Pancreas (tissue), 10 donors: ENCODE data around the gene MED25. TPM values are rescaled to one million over a fixed set of nuclear protein-coding genes. Genes with fewer than 3 reads are reported as not detected.

ENCODE experiments used
- ATAC-seq, 4 donors: fragments of 200-7000 bp; cut with Tn5 transposase; one replicate each; pipeline versions ENCODE4 v1.8.0 to v1.9.1; 2020; ENCODE audit warnings: mild to moderate bottlenecking in 4 of 4, moderate library complexity in 4 of 4
- DNase-seq, 6 donors: peaks; one replicate each; pipeline ENCODE4 v3.0.0-alpha.2; 2020
- FAIRE-seq: peaks from 2 replicates; lab custom pipeline; 2012; peaks lifted over from hg19 to GRCh38; lab: Jason Lieb, UNC
- H3K27ac ChIP-seq, 4 donors: fragments of 200-600 bp; sonication (generic); 1 replicate in 3 of 4; 2 replicates in 1 of 4; pipeline versions ENCODE4 v1.5.0 to v1.8.0; 2020
- H3K27me3 ChIP-seq, 4 donors: fragments of 200-600 bp; one replicate each; pipeline ENCODE4 v1.8.0; 2021
- H3K36me3 ChIP-seq, 3 donors: fragments of 200-600 bp; sonication (generic) in 1 of 3; one replicate each; pipeline versions ENCODE4 v1.5.0 to v1.8.0; 2020 to 2021
- H3K4me1 ChIP-seq, 3 donors: fragments of 200-600 bp; one replicate each; pipeline ENCODE4 v1.8.0; 2021
- H3K4me3 ChIP-seq, 4 donors: fragments of 200-600 bp; sonication (generic) in 2 of 4; one replicate each; pipeline versions ENCODE4 v1.5.0 to v1.8.0; 2020 to 2021
- H3K9me3 ChIP-seq, 4 donors: fragments of 200-600 bp; one replicate each; pipeline ENCODE4 v1.8.0; 2021
- WGBS, 2 donors: extraction: QIAGEN DNeasy Blood & Tissue Kit; methylation state at CpG; one replicate each; pipeline ENCODE4 v1.1.7; 2013; 5-methylcytosine and 5-hydroxymethylcytosine counted together
- intact Hi-C, 3 donors: fragments of 100-400 bp; cut with DNase I; formaldehyde crosslinking; loops; one replicate each; pipeline versions ENCODE4 v1.11.1 to v1.14.2; 2022
- polyA plus RNA-seq, 2 donors: library from polyadenylated mRNA; stranded (reverse); fragments of 200-250 nt; gene quantifications; one replicate each; pipeline ENCODE4 v1.2.3, GENCODE V29; 2013
- total RNA-seq, 6 donors: library from RNA; stranded (reverse); fragmentation: NEBNext Ultra II Directional in 4 of 6; extraction: Animal tissue kit (Norgen Biotek cat#: 25700) in 4 of 6; gene quantifications; one replicate each; pipeline versions ENCODE4 v1.2.1 to v1.2.4, GENCODE V29; 2021 to 2023
- TF ChIP-seq, protein P1 (sequence below), 4 donors: fragments of 200-600 bp; sonication (generic) in 3 of 4; IDR thresholded peaks; one replicate each; pipeline versions ENCODE4 v1.5.0 to v1.8.0; 2021; ENCODE audit warnings: antibody characterized with exemption in 4 of 4
- donor health status: healthy with polysubstance abuse.
- donor health status: DM: no; HTN: no; CAD: no; lungs with moderate emphysema.
- donor health status: DM: no; HTN: no; CAD: no.
- donor health status: control.
- donor health status: control.
- donor health status: Bipolar disorder and iron deficiency.
- donor health status: DM: yes; HTN: yes; CAD: no.
- donor health status: DM: no; HTN: no; CAD: no.
- donor health status: DM: no; HTN: no; CAD: no.
- donor health status: DM: yes; HTN: yes; CAD: no.

Gene MED25
- total and polyA plus RNA-seq, 8 donors = 19.4 to 60.0 (median 27.8) TPM

DNA sequence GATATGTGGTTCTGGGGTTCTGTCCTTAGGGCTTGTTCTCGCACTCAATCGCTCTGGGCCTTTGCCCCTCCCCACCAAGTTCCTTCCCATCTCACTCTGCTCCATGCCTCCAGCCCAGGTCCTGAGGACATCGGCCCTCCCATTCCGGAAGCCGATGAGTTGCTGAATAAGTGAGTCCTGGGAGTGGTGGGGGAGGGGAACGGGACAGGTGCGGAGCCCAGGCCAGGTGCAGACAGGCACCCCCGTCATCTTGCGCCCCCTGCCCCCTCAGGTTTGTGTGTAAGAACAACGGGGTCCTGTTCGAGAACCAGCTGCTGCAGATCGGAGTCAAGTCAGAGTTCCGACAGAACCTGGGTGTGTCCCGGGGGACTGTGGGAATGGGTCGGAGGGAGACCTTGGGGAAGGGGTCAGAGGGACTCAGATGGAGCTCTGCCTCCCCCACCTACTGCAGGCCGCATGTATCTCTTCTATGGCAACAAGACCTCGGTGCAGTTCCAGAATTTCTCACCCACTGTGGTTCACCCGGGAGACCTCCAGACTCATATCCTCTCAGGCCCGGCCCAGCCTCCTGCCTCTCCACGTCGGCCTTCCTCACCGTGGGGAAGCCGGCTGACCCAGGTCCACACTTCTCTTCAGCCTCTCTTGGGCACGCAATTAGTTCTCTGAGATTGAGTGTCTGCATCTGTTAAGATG, 15.1 kb upstream of the MED25 start:
- no peaks in the 10 kb centered on the region for H3K9me3 ChIP-seq
- H3K36me3 ChIP-seq = no peaks in the 10 kb centered on the region
- no peaks in the 10 kb centered on the region for H3K27me3 ChIP-seq
- intact Hi-C loops = no loop called here
- 75 to 86% methylated on average over 24 of the region's 24 CpGs for WGBS, 2 donors
- DNase-seq (peak in 4 of 6 donors; percentile 50 to 85 (median 69)), ATAC-seq (peak; percentile 62 to 76 (median 68)), FAIRE-seq (no peak)
- TF ChIP-seq, protein P1, sequence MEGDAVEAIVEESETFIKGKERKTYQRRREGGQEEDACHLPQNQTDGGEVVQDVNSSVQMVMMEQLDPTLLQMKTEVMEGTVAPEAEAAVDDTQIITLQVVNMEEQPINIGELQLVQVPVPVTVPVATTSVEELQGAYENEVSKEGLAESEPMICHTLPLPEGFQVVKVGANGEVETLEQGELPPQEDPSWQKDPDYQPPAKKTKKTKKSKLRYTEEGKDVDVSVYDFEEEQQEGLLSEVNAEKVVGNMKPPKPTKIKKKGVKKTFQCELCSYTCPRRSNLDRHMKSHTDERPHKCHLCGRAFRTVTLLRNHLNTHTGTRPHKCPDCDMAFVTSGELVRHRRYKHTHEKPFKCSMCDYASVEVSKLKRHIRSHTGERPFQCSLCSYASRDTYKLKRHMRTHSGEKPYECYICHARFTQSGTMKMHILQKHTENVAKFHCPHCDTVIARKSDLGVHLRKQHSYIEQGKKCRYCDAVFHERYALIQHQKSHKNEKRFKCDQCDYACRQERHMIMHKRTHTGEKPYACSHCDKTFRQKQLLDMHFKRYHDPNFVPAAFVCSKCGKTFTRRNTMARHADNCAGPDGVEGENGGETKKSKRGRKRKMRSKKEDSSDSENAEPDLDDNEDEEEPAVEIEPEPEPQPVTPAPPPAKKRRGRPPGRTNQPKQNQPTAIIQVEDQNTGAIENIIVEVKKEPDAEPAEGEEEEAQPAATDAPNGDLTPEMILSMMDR (IDR thresholded peaks at IDR 0.05) = no peak
- no peaks in the 10 kb centered on the region for H3K4me1 ChIP-seq
- H3K4me3 ChIP-seq = peak overlapping the region in 3 of 4 donors; percentile 10 to 39 (median 38)
- H3K27ac ChIP-seq = peak overlapping the region in 1 of 4 donors; percentile 39

DNA sequence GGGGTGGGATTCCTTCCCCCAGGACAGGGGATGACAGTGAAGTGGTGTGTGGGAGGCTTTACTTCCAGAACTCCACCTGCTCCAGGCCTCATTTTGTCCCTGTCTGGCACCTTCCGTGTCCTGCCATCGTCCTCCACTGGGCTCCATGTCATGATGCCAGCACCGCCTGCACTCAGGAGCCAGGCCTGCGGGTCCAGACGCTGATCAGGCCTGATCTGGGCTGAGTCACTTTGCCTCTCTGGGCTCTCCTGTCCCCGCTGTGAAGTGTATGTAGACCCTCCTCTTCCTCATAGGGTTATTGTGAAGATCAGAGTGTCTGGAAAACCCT, 14.6 kb upstream of the MED25 start:
- no peaks in the 10 kb centered on the region for H3K4me1 ChIP-seq
- no peak overlapping the region for H3K27ac ChIP-seq
- H3K9me3 ChIP-seq = no peaks in the 10 kb centered on the region
- H3K4me3 ChIP-seq = peak overlapping the region in 2 of 4 donors; percentile 38 to 39
- intact Hi-C loops = no loop called here
- FAIRE-seq (no peak), ATAC-seq (no peak), DNase-seq (no peak)
- no peaks in the 10 kb centered on the region for H3K27me3 ChIP-seq
- TF ChIP-seq, protein P1 (IDR thresholded peaks at IDR 0.05) = no peak
- 87 to 92% methylated on average over 6 of the region's 6 CpGs for WGBS, 2 donors
- no peaks in the 10 kb centered on the region for H3K36me3 ChIP-seq

DNA sequence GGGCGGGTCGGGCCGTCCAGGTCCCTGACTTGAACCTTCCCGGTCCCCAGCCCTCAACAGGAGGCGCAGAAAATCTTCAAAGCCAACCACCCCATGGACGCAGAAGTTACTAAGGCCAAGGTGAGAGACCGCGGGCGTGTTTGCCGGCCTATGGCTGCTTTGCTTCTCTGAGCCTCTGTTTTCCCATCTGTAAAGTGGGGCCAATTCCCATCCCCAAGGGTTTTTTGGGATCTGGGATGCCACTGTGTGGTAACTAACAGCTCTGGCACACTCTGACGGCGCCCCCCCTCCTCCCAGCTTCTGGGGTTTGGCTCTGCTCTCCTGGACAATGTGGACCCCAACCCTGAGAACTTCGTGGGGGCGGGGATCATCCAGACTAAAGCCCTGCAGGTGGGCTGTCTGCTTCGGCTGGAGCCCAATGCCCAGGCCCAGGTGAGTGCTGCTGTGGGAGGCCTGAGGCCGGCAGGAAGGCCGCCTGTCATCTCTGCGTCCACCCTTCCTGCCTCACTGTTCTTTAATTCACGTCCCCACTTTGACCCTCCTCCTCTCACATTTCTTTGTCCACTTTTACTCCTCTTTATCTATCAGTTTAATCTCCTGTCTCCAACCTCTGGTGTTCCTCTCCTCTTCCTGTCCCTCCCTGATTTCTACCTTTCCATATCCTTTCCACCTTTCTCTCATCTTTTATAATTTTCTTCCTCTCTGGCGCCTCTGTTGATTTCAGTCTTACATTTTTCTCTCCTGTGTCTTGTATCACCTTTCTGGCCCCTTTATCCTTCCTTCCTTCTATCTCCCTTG, 12.1 kb upstream of the MED25 start:
- Histone ChIP-seq H3K27ac (peak overlapping the region in 1 of 4 donors; percentile 55), H3K4me1 (peaks cover 0 to 8% (median 7%) of the 10 kb centered on the region in 3 donors), H3K36me3 (no peaks in the 10 kb centered on the region), H3K27me3 (no peaks in the 10 kb centered on the region), H3K9me3 (no peaks in the 10 kb centered on the region), H3K4me3 (no peak overlapping the region)
- intact Hi-C loops = no loop called here
- DNase-seq (peak in 1 of 6 donors; percentile 39), ATAC-seq (no peak), FAIRE-seq (no peak)
- TF ChIP-seq, protein P1 (IDR thresholded peaks at IDR 0.05) = no peak
- WGBS, 2 donors = 85 to 89% methylated on average over 20 of the region's 20 CpGs

DNA sequence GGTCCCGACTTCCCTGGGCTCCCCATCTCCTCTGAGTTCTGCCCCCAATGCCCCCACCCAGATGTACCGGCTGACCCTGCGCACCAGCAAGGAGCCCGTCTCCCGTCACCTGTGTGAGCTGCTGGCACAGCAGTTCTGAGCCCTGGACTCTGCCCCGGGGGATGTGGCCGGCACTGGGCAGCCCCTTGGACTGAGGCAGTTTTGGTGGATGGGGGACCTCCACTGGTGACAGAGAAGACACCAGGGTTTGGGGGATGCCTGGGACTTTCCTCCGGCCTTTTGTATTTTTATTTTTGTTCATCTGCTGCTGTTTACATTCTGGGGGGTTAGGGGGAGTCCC, 11.5 kb upstream of the MED25 start:
- Histone ChIP-seq H3K36me3 (no peaks in the 10 kb centered on the region), H3K4me1 (peaks cover 0 to 8% (median 7%) of the 10 kb centered on the region in 3 donors), H3K4me3 (no peak overlapping the region), H3K27me3 (no peaks in the 10 kb centered on the region), H3K27ac (no peak overlapping the region), H3K9me3 (no peaks in the 10 kb centered on the region)
- intact Hi-C loops = no loop called here
- DNase-seq (peak in 1 of 6 donors; percentile 40), ATAC-seq (no peak), FAIRE-seq (no peak)
- WGBS, 2 donors = 87 to 91% methylated on average over 8 of the region's 8 CpGs
- TF ChIP-seq, protein P1 (IDR thresholded peaks at IDR 0.05) = no peak
